HEK293 (cell line): Measurements from ENCODE around the gene HDC.

Experiments used
- CTCF ChIA-PET: fragments of 350-600 bp; formaldehyde crosslinking; extraction: SDS; loops from one replicate; lab custom pipeline; 2021; ENCODE audit warnings: antibody characterized with exemption; lab: Yijun Ruan, JAX
- POLR2A ChIA-PET: fragments of 300-600 bp; formaldehyde crosslinking; extraction: SDS; loops from one replicate; lab custom pipeline; 2020; ENCODE audit warnings: antibody characterized with exemption, inconsistent platforms; lab: Yijun Ruan, JAX
- H3K27ac ChIP-seq: fragments of 200-500 bp; sonication (Bioruptor generic); 2 replicates; pipeline ENCODE4 v1.5.1; 2014; ENCODE audit warnings: low read depth, low read length, control low read depth, inconsistent platforms; ENCODE audit errors: extremely low read depth
- H3K36me3 ChIP-seq, 2 experiments: fragments of 200-500 bp in 1 of 2; sonication (Bioruptor generic) in 1 of 2; 1 replicate in 1 of 2; 2 replicates in 1 of 2; pipeline ENCODE4 v1.5.1; 2014 to 2017; ENCODE audit warnings: inconsistent platforms in 2 of 2, low read length in 2 of 2; ENCODE audit not compliant: control insufficient read depth in 2 of 2, insufficient read depth in 1 of 2
- H3K4me1 ChIP-seq: fragments of 200-500 bp; sonication (Bioruptor generic); 2 replicates; pipeline ENCODE4 v1.5.1; 2014; ENCODE audit warnings: mild to moderate bottlenecking, low read length, inconsistent platforms; ENCODE audit not compliant: control insufficient read depth, insufficient read depth
- H3K4me3 ChIP-seq: 2 replicates; pipeline ENCODE4 v1.5.1; 2011; ENCODE audit warnings: low read depth, mild to moderate bottlenecking, control low read depth, low read length, moderate library complexity
- H3K9me3 ChIP-seq: fragments of 200-500 bp; sonication (Bioruptor generic); 2 replicates; pipeline ENCODE4 v1.5.1; 2014; ENCODE audit warnings: low read depth, low read length, inconsistent platforms; ENCODE audit not compliant: control insufficient read depth, insufficient read depth
- BCL6B ChIP-seq: fragments of 450-650 bp; formaldehyde crosslinking; IDR thresholded peaks from 2 replicates; pipeline ENCODE4 v1.5.1; 2017; ENCODE audit warnings: missing biosample characterization, missing genetic modification characterization
- FEZF1 ChIP-seq: fragments of 450-650 bp; formaldehyde crosslinking; IDR thresholded peaks from 2 replicates; pipeline ENCODE4 v1.5.1; 2016; ENCODE audit warnings: missing biosample characterization, missing genetic modification characterization
- KLF9 ChIP-seq: fragments of 450-650 bp; formaldehyde crosslinking; IDR thresholded peaks from 2 replicates; pipeline ENCODE4 v1.5.1; 2016; ENCODE audit warnings: missing biosample characterization, missing genetic modification characterization, low read depth
- PRDM1 ChIP-seq: fragments of 450-650 bp; formaldehyde crosslinking; IDR thresholded peaks from 2 replicates; pipeline ENCODE4; 2016; ENCODE audit warnings: missing biosample characterization, missing genetic modification characterization
- PRDM2 ChIP-seq: fragments of 450-650 bp; formaldehyde crosslinking; IDR thresholded peaks from 2 replicates; pipeline ENCODE4 v1.5.1; 2016; ENCODE audit warnings: missing biosample characterization, missing genetic modification characterization, borderline replicate concordance
- REPIN1 ChIP-seq: fragments of 450-650 bp; formaldehyde crosslinking; IDR thresholded peaks from 2 replicates; pipeline ENCODE4 v1.5.1; 2017; ENCODE audit warnings: missing biosample characterization, missing genetic modification characterization, low read depth
- SALL2 ChIP-seq: fragments of 450-650 bp; formaldehyde crosslinking; IDR thresholded peaks from 2 replicates; pipeline ENCODE4 v1.5.0; 2017; ENCODE audit warnings: missing biosample characterization, mild to moderate bottlenecking, missing genetic modification characterization, borderline replicate concordance
- SETDB1 ChIP-seq: IDR thresholded peaks from one replicate; pipeline ENCODE4 v1.6.1; 2017; ENCODE audit warnings: mild to moderate bottlenecking, low read length, moderate library complexity, mixed read lengths; ENCODE audit not compliant: insufficient read length
- SP2 ChIP-seq: fragments of 450-650 bp; formaldehyde crosslinking; IDR thresholded peaks from 2 replicates; pipeline ENCODE4 v1.5.1; 2016; ENCODE audit warnings: missing biosample characterization, missing genetic modification characterization
- YY2 ChIP-seq: fragments of 450-650 bp; formaldehyde crosslinking; IDR thresholded peaks from 2 replicates; pipeline ENCODE4 v1.5.1; 2016; ENCODE audit warnings: missing biosample characterization, missing genetic modification characterization
- ZBTB26 ChIP-seq: fragments of 450-650 bp; formaldehyde crosslinking; optimal IDR thresholded peaks from 2 replicates; pipeline ENCODE3; 2016; ENCODE audit warnings: missing biosample characterization, mild to moderate bottlenecking, missing genetic modification characterization
- ZFP41 ChIP-seq: fragments of 450-650 bp; formaldehyde crosslinking; IDR thresholded peaks from 2 replicates; pipeline ENCODE4 v1.5.1; 2016; ENCODE audit warnings: missing biosample characterization, missing genetic modification characterization, borderline replicate concordance
- ZNF138 ChIP-seq: fragments of 450-650 bp; formaldehyde crosslinking; IDR thresholded peaks from 2 replicates; pipeline ENCODE4 v1.5.1; 2016; ENCODE audit warnings: missing biosample characterization, missing genetic modification characterization, borderline replicate concordance
- ZNF140 ChIP-seq: fragments of 450-650 bp; formaldehyde crosslinking; IDR thresholded peaks from 2 replicates; pipeline ENCODE4 v1.5.1; 2016; ENCODE audit warnings: missing biosample characterization, missing genetic modification characterization
- ZNF184 ChIP-seq: fragments of 450-650 bp; IDR thresholded peaks from 2 replicates; pipeline ENCODE4 v1.5.1; 2018; ENCODE audit warnings: missing biosample characterization, mild to moderate bottlenecking, missing genetic modification characterization
- ZNF19 ChIP-seq: fragments of 450-650 bp; formaldehyde crosslinking; IDR thresholded peaks from 2 replicates; pipeline ENCODE4; 2016; ENCODE audit warnings: missing biosample characterization, missing genetic modification characterization, low read depth
- ZNF2 ChIP-seq: fragments of 450-650 bp; formaldehyde crosslinking; IDR thresholded peaks from 2 replicates; pipeline ENCODE4 v1.5.1; 2016; ENCODE audit warnings: missing biosample characterization, missing genetic modification characterization
- ZNF302 ChIP-seq: fragments of 450-650 bp; formaldehyde crosslinking; IDR thresholded peaks from 2 replicates; pipeline ENCODE4 v1.5.1; 2016; ENCODE audit warnings: missing biosample characterization, missing genetic modification characterization, low read depth
- ZNF350 ChIP-seq: fragments of 450-650 bp; formaldehyde crosslinking; IDR thresholded peaks from 2 replicates; pipeline ENCODE4 v1.5.0; 2017; ENCODE audit warnings: missing biosample characterization, mild to moderate bottlenecking, missing genetic modification characterization
- ZNF423 ChIP-seq: fragments of 450-650 bp; formaldehyde crosslinking; IDR thresholded peaks from 2 replicates; pipeline ENCODE4 v1.5.1; 2016; ENCODE audit warnings: missing biosample characterization, missing genetic modification characterization
- ZNF521 ChIP-seq: fragments of 450-650 bp; formaldehyde crosslinking; IDR thresholded peaks from 2 replicates; pipeline ENCODE4 v1.5.1; 2017; ENCODE audit warnings: missing biosample characterization, mild to moderate bottlenecking, missing genetic modification characterization
- ZNF580 ChIP-seq: fragments of 450-650 bp; formaldehyde crosslinking; IDR thresholded peaks from 2 replicates; pipeline ENCODE4 v1.5.1; 2016; ENCODE audit warnings: missing biosample characterization, missing genetic modification characterization
- ZNF623 ChIP-seq: fragments of 450-650 bp; formaldehyde crosslinking; IDR thresholded peaks from 2 replicates; pipeline ENCODE4 v1.5.1; 2016; ENCODE audit warnings: missing biosample characterization, missing genetic modification characterization
- ZNF707 ChIP-seq: fragments of 450-650 bp; formaldehyde crosslinking; IDR thresholded peaks from 2 replicates; pipeline ENCODE4 v1.5.1; 2016; ENCODE audit warnings: missing biosample characterization, missing genetic modification characterization
- ZNF843 ChIP-seq: fragments of 450-650 bp; formaldehyde crosslinking; IDR thresholded peaks from 2 replicates; pipeline ENCODE4 v1.5.1; 2016; ENCODE audit warnings: missing biosample characterization, missing genetic modification characterization
- ZSCAN30 ChIP-seq: fragments of 450-650 bp; IDR thresholded peaks from 2 replicates; pipeline ENCODE4 v1.5.1; 2018; ENCODE audit warnings: missing biosample characterization, mild to moderate bottlenecking, missing genetic modification characterization, moderate library complexity
- ZXDB ChIP-seq: fragments of 450-650 bp; formaldehyde crosslinking; IDR thresholded peaks from 2 replicates; pipeline ENCODE4 v1.5.1; 2016; ENCODE audit warnings: missing biosample characterization, missing genetic modification characterization

Gene HDC

GRCh38 chr15:50260969-50261496, 4.5 kb downstream of the HDC start:
- Histone ChIP-seq H3K27ac (no peak overlapping the region), H3K9me3 (no peaks in the 10 kb centered on the region), H3K4me3 (no peak overlapping the region), H3K36me3 (no peaks in the 10 kb centered on the region), H3K4me1 (no peaks in the 10 kb centered on the region)
- TF ChIP-seq PRDM2 (no peak), BCL6B (tag by site-specific recombination) (no peak), ZNF350 (no peak), REPIN1 (tag by site-specific recombination) (no peak), ZNF580 (no peak), YY2 (tag by site-specific recombination) (no peak), SP2 (tag by site-specific recombination) (no peak), ZNF521 (tag by site-specific recombination) (no peak), ZNF302 (no peak), ZSCAN30 (tag by site-specific recombination) (no peak), KLF9 (tag by site-specific recombination) (no peak), ZNF707 (tag by site-specific recombination) (no peak), SALL2 (tag by site-specific recombination) (no peak), ZFP41 (tag by site-specific recombination) (no peak), SETDB1 (no peak), ZNF19 (tag by site-specific recombination) (no peak), PRDM1 (tag by site-specific recombination) (no peak), ZNF423 (no peak), ZNF2 (tag by site-specific recombination) (no peak)
- POLR2A ChIA-PET = no interaction called here
- CTCF ChIA-PET = no interaction called here

GRCh38 chr15:50259276-50259675, 6.2 kb downstream of the HDC start:
- ChIA-PET POLR2A (no interaction called here), CTCF (interaction anchor here (0.7 kb wide), 1 partner anchor 18 kb away, joined by 4 read pairs; no protein-coding TSS in a partner anchor)
- H3K27ac ChIP-seq = no peak overlapping the region
- H3K4me3 ChIP-seq = no peak overlapping the region
- TF ChIP-seq ZNF623 (tag by site-specific recombination) (no peak), ZNF138 (tag by site-specific recombination) (no peak), ZNF140 (tag by site-specific recombination) (no peak), ZBTB26 (tag by site-specific recombination) (no peak), FEZF1 (tag by site-specific recombination) (no peak), ZNF184 (tag by site-specific recombination) (no peak), ZNF843 (tag by site-specific recombination) (no peak), ZXDB (tag by site-specific recombination) (no peak)
- H3K9me3 ChIP-seq = no peaks in the 10 kb centered on the region
- H3K36me3 ChIP-seq = no peaks in the 10 kb centered on the region
- H3K4me1 ChIP-seq = no peaks in the 10 kb centered on the region
